ENCODE results near the gene COMMD8.

The COMMD8 gene

DNA sequence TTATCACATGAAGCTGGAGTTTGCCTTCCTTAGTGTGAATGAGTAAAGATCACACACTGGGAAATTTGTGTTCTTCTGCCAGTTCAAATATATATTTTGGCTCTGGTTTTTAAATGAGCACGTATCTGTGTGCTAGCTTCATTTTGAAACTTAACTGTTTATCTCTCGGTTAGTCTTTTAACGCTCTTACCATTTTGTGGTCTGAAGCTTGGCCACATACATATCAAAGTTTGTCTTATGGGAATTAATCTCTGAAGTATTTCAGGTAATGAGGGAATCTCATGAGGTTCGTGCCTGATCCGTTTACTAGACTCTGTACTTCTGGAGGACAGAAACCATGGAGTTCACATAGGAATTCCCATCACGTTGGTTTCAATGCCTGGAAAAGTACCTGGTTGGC lies 35.4 kb upstream of the COMMD8 start:
- H2AFZ ChIP-seq (ENCODE audit: low read length), result no peak overlapping the region; the same call in 1 of the 2 replicates
- no peaks in the 10 kb centered on the region for H3K36me3 ChIP-seq (replicated peaks; ENCODE audit: insufficient read depth, low read length)
- TF ChIP-seq EZH2 (optimal IDR thresholded peaks at IDR 0.05; ENCODE audit: low read depth, low read length), result no peak
- no peak for TF ChIP-seq EZH2phosphoT487 (IDR thresholded peaks at IDR 0.05; ENCODE audit: low read length)
- TF ChIP-seq CTCF (IDR thresholded peaks at IDR 0.05; ENCODE audit: low read length), result no peak
- no peaks in the 10 kb centered on the region for H3K9me3 ChIP-seq (replicated peaks; ENCODE audit: insufficient read depth, low read length)
- H3K9me2 ChIP-seq (replicated peaks; ENCODE audit: insufficient read depth, low read length), result no peaks in the 10 kb centered on the region
- DNase-seq, result no peak
- H3K27ac ChIP-seq (ENCODE audit: low read length), result peak overlapping the region; percentile 33; the same call in 1 of the 2 replicates
- no peaks in the 10 kb centered on the region for H4K20me1 ChIP-seq (ENCODE audit: insufficient read depth, low read length)
- H3K9ac ChIP-seq (ENCODE audit: low read length), result no peak overlapping the region
- H3K4me3 ChIP-seq (ENCODE audit: low read length), result no peak overlapping the region
- H3F3A ChIP-seq (ENCODE audit: insufficient read depth, low read length), result no peaks in the 10 kb centered on the region
- H3K79me2 ChIP-seq (ENCODE audit: low read length), result no peaks in the 10 kb centered on the region
- peak overlapping the region; percentile 59; the same call in 1 of the 2 replicates for H3K4me2 ChIP-seq (ENCODE audit: low read depth, low read length)
- no peaks in the 10 kb centered on the region for H3K27me3 ChIP-seq (replicated peaks; ENCODE audit: insufficient read depth, low read length)
- H3K4me1 ChIP-seq (ENCODE audit: low read length), result peaks cover 33% of the 10 kb centered on the region

DNA sequence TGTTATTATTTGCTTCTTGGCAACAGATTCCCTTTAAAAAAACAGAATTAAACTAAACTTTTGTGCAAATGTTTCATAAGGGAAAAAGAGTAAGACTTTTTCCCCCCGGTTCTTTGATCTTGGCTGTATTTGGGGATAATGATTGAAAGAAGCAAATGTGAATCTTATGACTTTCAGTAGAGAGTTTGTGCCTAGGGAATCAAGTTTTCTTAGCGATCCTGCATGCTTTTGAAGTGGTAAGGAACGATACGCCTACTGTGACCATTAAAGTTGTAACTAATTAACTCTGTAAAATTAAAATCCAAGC lies 30.6 kb upstream of the COMMD8 start:
- TF ChIP-seq CTCF (IDR thresholded peaks at IDR 0.05; ENCODE audit: low read length), result no peak
- no peak for TF ChIP-seq EZH2phosphoT487 (IDR thresholded peaks at IDR 0.05; ENCODE audit: low read length)
- no peak for TF ChIP-seq EZH2 (optimal IDR thresholded peaks at IDR 0.05; ENCODE audit: low read depth, low read length)
- H3K4me3 ChIP-seq (ENCODE audit: low read length), result no peak overlapping the region
- H4K20me1 ChIP-seq (ENCODE audit: insufficient read depth, low read length), result no peaks in the 10 kb centered on the region
- no peaks in the 10 kb centered on the region for H3K9me3 ChIP-seq (replicated peaks; ENCODE audit: insufficient read depth, low read length)
- no peak for DNase-seq
- no peak overlapping the region for H2AFZ ChIP-seq (ENCODE audit: low read length)
- H3K79me2 ChIP-seq (ENCODE audit: low read length), result peaks cover 18% of the 10 kb centered on the region
- 0 out of 2 replicates have a peak, but pooled peaks cover 5% of the 10 kb centered on the region for H3F3A ChIP-seq (ENCODE audit: insufficient read depth, low read length)
- H3K36me3 ChIP-seq (replicated peaks; ENCODE audit: insufficient read depth, low read length), result no peaks in the 10 kb centered on the region
- peaks cover 24% of the 10 kb centered on the region for H3K4me1 ChIP-seq (ENCODE audit: low read length)
- no peak overlapping the region for H3K4me2 ChIP-seq (ENCODE audit: low read depth, low read length)
- H3K9me2 ChIP-seq (replicated peaks; ENCODE audit: insufficient read depth, low read length), result no peaks in the 10 kb centered on the region
- H3K9ac ChIP-seq (ENCODE audit: low read length), result no peak overlapping the region
- H3K27me3 ChIP-seq (replicated peaks; ENCODE audit: insufficient read depth, low read length), result no peaks in the 10 kb centered on the region
- 0 out of 2 replicates have a peak overlapping the region, but pooled peaks have one; percentile 1 for H3K27ac ChIP-seq (ENCODE audit: low read length)

- H3K9ac ChIP-seq (ENCODE audit: low read length), result no peak overlapping the region
- H4K20me1 ChIP-seq (ENCODE audit: insufficient read depth, low read length), result no peaks in the 10 kb centered on the region
- H2AFZ ChIP-seq (ENCODE audit: low read length), result no peak overlapping the region
- H3K9me2 ChIP-seq (replicated peaks; ENCODE audit: insufficient read depth, low read length), result no peaks in the 10 kb centered on the region
- H3F3A ChIP-seq (ENCODE audit: insufficient read depth, low read length), result 0 out of 2 replicates have a peak, but pooled peaks cover 5% of the 10 kb centered on the region
- no peaks in the 10 kb centered on the region for H3K27me3 ChIP-seq (replicated peaks; ENCODE audit: insufficient read depth, low read length)
- no peak overlapping the region for H3K4me3 ChIP-seq (ENCODE audit: low read length)
- no peaks in the 10 kb centered on the region for H3K36me3 ChIP-seq (replicated peaks; ENCODE audit: insufficient read depth, low read length)
- no peak for TF ChIP-seq CTCF (IDR thresholded peaks at IDR 0.05; ENCODE audit: low read length)
- no peak for TF ChIP-seq EZH2 (optimal IDR thresholded peaks at IDR 0.05; ENCODE audit: low read depth, low read length)
- no peak for TF ChIP-seq EZH2phosphoT487 (IDR thresholded peaks at IDR 0.05; ENCODE audit: low read length)
- H3K79me2 ChIP-seq (ENCODE audit: low read length), result peaks cover 18% of the 10 kb centered on the region
- DNase-seq, result no peak
- H3K4me2 ChIP-seq (ENCODE audit: low read depth, low read length), result no peak overlapping the region
- 0 out of 2 replicates have a peak overlapping the region, but pooled peaks have one; percentile 1 for H3K27ac ChIP-seq (ENCODE audit: low read length)
- H3K9me3 ChIP-seq (replicated peaks; ENCODE audit: insufficient read depth, low read length), result no peaks in the 10 kb centered on the region
- H3K4me1 ChIP-seq (ENCODE audit: low read length), result peaks cover 18% of the 10 kb centered on the region
Measured at GRCh38 chr4:47493238-47494123, 30.0 kb upstream of the COMMD8 start.

Data from MM.1S (cell line).